HEK293 (cell line): ENCODE data around the gene SRD5A1.

ENCODE experiments used
- GLIS2 ChIP-seq: fragments of 450-650 bp; formaldehyde crosslinking; IDR thresholded peaks from 2 replicates; pipeline ENCODE4 v1.5.1; 2016; ENCODE audit warnings: missing biosample characterization, missing genetic modification characterization
- KLF7 ChIP-seq: fragments of 450-650 bp; formaldehyde crosslinking; IDR thresholded peaks from 2 replicates; pipeline ENCODE4 v1.5.1; 2016; ENCODE audit warnings: missing biosample characterization, missing genetic modification characterization, borderline replicate concordance
- PRDM4 ChIP-seq: fragments of 450-650 bp; formaldehyde crosslinking; IDR thresholded peaks from 2 replicates; pipeline ENCODE4 v1.5.1; 2017; ENCODE audit warnings: missing biosample characterization, missing genetic modification characterization
- ZBTB44 ChIP-seq: fragments of 450-650 bp; IDR thresholded peaks from 2 replicates; pipeline ENCODE4 v1.5.1; 2018; ENCODE audit warnings: missing biosample characterization, mild to moderate bottlenecking, missing genetic modification characterization
- ZBTB48 ChIP-seq: fragments of 450-650 bp; formaldehyde crosslinking; IDR thresholded peaks from 2 replicates; pipeline ENCODE4 v1.5.1; 2016; ENCODE audit warnings: missing biosample characterization, missing genetic modification characterization
- ZBTB6 ChIP-seq: fragments of 450-650 bp; formaldehyde crosslinking; IDR thresholded peaks from 2 replicates; pipeline ENCODE4 v1.5.1; 2017; ENCODE audit warnings: missing biosample characterization, missing genetic modification characterization
- ZEB2 ChIP-seq: fragments of 450-650 bp; formaldehyde crosslinking; IDR thresholded peaks from 2 replicates; pipeline ENCODE4 v1.5.1; 2016; ENCODE audit warnings: missing biosample characterization, missing genetic modification characterization
- ZNF132 ChIP-seq: fragments of 450-650 bp; formaldehyde crosslinking; IDR thresholded peaks from 2 replicates; pipeline ENCODE4 v1.5.1; 2017; ENCODE audit warnings: missing biosample characterization, missing genetic modification characterization, borderline replicate concordance
- ZNF133 ChIP-seq: fragments of 450-650 bp; formaldehyde crosslinking; IDR thresholded peaks from 2 replicates; pipeline ENCODE4 v1.5.1; 2016; ENCODE audit warnings: missing biosample characterization, missing genetic modification characterization
- ZNF202 ChIP-seq: fragments of 450-650 bp; formaldehyde crosslinking; IDR thresholded peaks from 2 replicates; pipeline ENCODE4 v1.5.1; 2016; ENCODE audit warnings: missing biosample characterization, missing genetic modification characterization, borderline replicate concordance
- ZNF211 ChIP-seq: fragments of 450-650 bp; formaldehyde crosslinking; IDR thresholded peaks from 2 replicates; pipeline ENCODE4 v1.5.1; 2016; ENCODE audit warnings: low read depth, missing biosample characterization, missing genetic modification characterization
- ZNF266 ChIP-seq: fragments of 450-650 bp; formaldehyde crosslinking; IDR thresholded peaks from 2 replicates; pipeline ENCODE4 v1.5.1; 2016; ENCODE audit warnings: missing biosample characterization, missing genetic modification characterization, low read depth
- ZNF354C ChIP-seq: fragments of 450-650 bp; formaldehyde crosslinking; IDR thresholded peaks from 2 replicates; pipeline ENCODE4 v1.5.1; 2016; ENCODE audit warnings: missing biosample characterization, missing genetic modification characterization, low read depth, borderline replicate concordance
- ZNF366 ChIP-seq: fragments of 450-650 bp; formaldehyde crosslinking; conservative IDR thresholded peaks from 2 replicates; pipeline ENCODE4 v1.5.1; 2016; ENCODE audit warnings: missing biosample characterization, missing genetic modification characterization
- ZNF398 ChIP-seq: fragments of 450-650 bp; formaldehyde crosslinking; IDR thresholded peaks from 2 replicates; pipeline ENCODE4 v1.5.1; 2017; ENCODE audit warnings: missing biosample characterization, missing genetic modification characterization
- ZNF404 ChIP-seq: fragments of 450-650 bp; formaldehyde crosslinking; IDR thresholded peaks from 2 replicates; pipeline ENCODE4 v1.5.1; 2017; ENCODE audit warnings: missing biosample characterization, missing genetic modification characterization
- ZNF449 ChIP-seq: fragments of 450-650 bp; formaldehyde crosslinking; IDR thresholded peaks from 2 replicates; pipeline ENCODE4 v1.5.1; 2017; ENCODE audit warnings: missing biosample characterization, mild to moderate bottlenecking, missing genetic modification characterization, moderate library complexity
- ZNF488 ChIP-seq: fragments of 450-650 bp; formaldehyde crosslinking; IDR thresholded peaks from 2 replicates; pipeline ENCODE4 v1.5.1; 2016; ENCODE audit warnings: missing biosample characterization, missing genetic modification characterization
- ZNF513 ChIP-seq: fragments of 450-650 bp; IDR thresholded peaks from 2 replicates; pipeline ENCODE4 v1.5.1; 2018; ENCODE audit warnings: missing biosample characterization, missing genetic modification characterization
- ZNF548 ChIP-seq: fragments of 450-650 bp; formaldehyde crosslinking; IDR thresholded peaks from 2 replicates; pipeline ENCODE4 v1.5.1; 2016; ENCODE audit warnings: missing biosample characterization, missing genetic modification characterization
- ZNF549 ChIP-seq: fragments of 450-650 bp; IDR thresholded peaks from 2 replicates; pipeline ENCODE4 v1.5.1; 2018; ENCODE audit warnings: missing biosample characterization, missing genetic modification characterization, mild to moderate bottlenecking, inconsistent platforms, moderate library complexity
- ZNF555 ChIP-seq: fragments of 450-650 bp; formaldehyde crosslinking; conservative IDR thresholded peaks from 2 replicates; pipeline ENCODE4 v1.5.1; 2017; ENCODE audit warnings: missing biosample characterization, mild to moderate bottlenecking, missing genetic modification characterization, inconsistent platforms
- ZNF571 ChIP-seq: fragments of 450-650 bp; formaldehyde crosslinking; IDR thresholded peaks from 2 replicates; pipeline ENCODE4 v1.5.0; 2017; ENCODE audit warnings: missing biosample characterization, missing genetic modification characterization
- ZNF626 ChIP-seq: fragments of 450-650 bp; sonication (Bioruptor Pico); formaldehyde crosslinking; IDR thresholded peaks from 2 replicates; pipeline ENCODE4 v1.5.1; 2018; ENCODE audit warnings: missing biosample characterization, missing genetic modification characterization, inconsistent platforms
- ZNF677 ChIP-seq: fragments of 450-650 bp; IDR thresholded peaks from 2 replicates; pipeline ENCODE4 v1.5.0; 2018; ENCODE audit warnings: missing biosample characterization, mild to moderate bottlenecking, missing genetic modification characterization, moderate library complexity
- ZNF792 ChIP-seq: fragments of 450-650 bp; formaldehyde crosslinking; IDR thresholded peaks from 2 replicates; pipeline ENCODE4 v1.5.1; 2016; ENCODE audit warnings: missing biosample characterization, missing genetic modification characterization
- ZNF837 ChIP-seq: fragments of 450-650 bp; formaldehyde crosslinking; IDR thresholded peaks from 2 replicates; pipeline ENCODE4 v1.5.1; 2016; ENCODE audit warnings: missing biosample characterization, missing genetic modification characterization
- ZSCAN18 ChIP-seq: fragments of 450-650 bp; formaldehyde crosslinking; IDR thresholded peaks from 2 replicates; pipeline ENCODE4 v1.5.1; 2016; ENCODE audit warnings: missing biosample characterization, missing genetic modification characterization

SRD5A1 gene

GRCh38 chr5:6681682-6682081, 48.4 kb downstream of the SRD5A1 start (continued):
- no peak for TF ChIP-seq ZNF626 (tag by site-specific recombination)
- no peak for TF ChIP-seq ZNF266 (tag by site-specific recombination)
- TF ChIP-seq ZNF366, result no peak
- no peak for TF ChIP-seq ZNF404
- TF ChIP-seq ZNF549 (tag by site-specific recombination), result no peak
- no peak for TF ChIP-seq ZNF513 (tag by site-specific recombination)
- TF ChIP-seq ZNF677 (tag by site-specific recombination), result no peak
- TF ChIP-seq ZNF398 (tag by site-specific recombination), result no peak
- TF ChIP-seq ZSCAN18 (tag by site-specific recombination), result 0 out of 2 replicates have a peak, but pooled peaks have one; percentile 45
- no peak for TF ChIP-seq ZNF571
- TF ChIP-seq KLF7, result no peak
- no peak for TF ChIP-seq ZEB2 (tag by site-specific recombination)
- no peak for TF ChIP-seq ZNF133 (tag by site-specific recombination)
- no peak for TF ChIP-seq ZNF449 (tag by site-specific recombination)
- TF ChIP-seq PRDM4 (tag by site-specific recombination), result no peak
- peak; percentile 55; the same call in 1 of the 2 replicates for TF ChIP-seq ZBTB48
- no peak for TF ChIP-seq GLIS2 (tag by site-specific recombination)
- TF ChIP-seq ZNF488 (tag by site-specific recombination), result 0 out of 2 replicates have a peak, but pooled peaks have one; percentile 21
- TF ChIP-seq ZBTB6 (tag by site-specific recombination), result no peak
- no peak for TF ChIP-seq ZBTB44 (tag by site-specific recombination)
- TF ChIP-seq ZNF211 (tag by site-specific recombination), result no peak
- TF ChIP-seq ZNF837, result no peak
- no peak for TF ChIP-seq ZNF354C (tag by site-specific recombination)
- TF ChIP-seq ZNF202, result 0 out of 2 replicates have a peak, but pooled peaks have one; percentile 24
- no peak for TF ChIP-seq ZNF548 (tag by site-specific recombination)
- no peak for TF ChIP-seq ZNF132 (tag by site-specific recombination)
- TF ChIP-seq ZNF555 (tag by site-specific recombination), result no peak
- no peak for TF ChIP-seq ZNF792
